ENCODE measurements around the gene TMEM41B.
"Not testable (repeated sequence)": the region's sequence is repeated elsewhere in the genome, so short reads cannot be mapped to it uniquely, and the experiment has no call there.

Gene TMEM41B

GRCh38 chr11:9258279-9258678, 56.1 kb downstream of the TMEM41B start:
- DNase-seq, result not testable (repeated sequence)

GRCh38 chr11:9254416-9254815, 60.0 kb downstream of the TMEM41B start:
- no peak for DNase-seq

GRCh38 chr11:9253086-9253485, 61.3 kb downstream of the TMEM41B start:
- DNase-seq, result no peak

- DNase-seq, result no peak
Measured at GRCh38 chr11:9251311-9251710, 63.1 kb downstream of the TMEM41B start.

GRCh38 chr11:9250139-9250582, 64.2 kb downstream of the TMEM41B start:
- no peak for DNase-seq

- DNase-seq, result no peak
Measured at GRCh38 chr11:9249252-9249651, 65.1 kb downstream of the TMEM41B start.

GRCh38 chr11:9247863-9248262, 66.5 kb downstream of the TMEM41B start:
- DNase-seq, result no peak

GRCh38 chr11:9236242-9236641, 78.2 kb downstream of the TMEM41B start:
- not testable (repeated sequence) for DNase-seq

GRCh38 chr11:9232482-9232881, 81.9 kb downstream of the TMEM41B start:
- DNase-seq, result no peak

GRCh38 chr11:9231848-9232177, 82.6 kb downstream of the TMEM41B start:
- DNase-seq, result no peak

Data from kidney glomerular epithelial cell (primary cell).